ENCODE measurements around the gene TRAF6.
"Not testable (repeated sequence)": the region's sequence is repeated elsewhere in the genome, so short reads cannot be mapped to it uniquely, and the experiment has no call there.

DNA sequence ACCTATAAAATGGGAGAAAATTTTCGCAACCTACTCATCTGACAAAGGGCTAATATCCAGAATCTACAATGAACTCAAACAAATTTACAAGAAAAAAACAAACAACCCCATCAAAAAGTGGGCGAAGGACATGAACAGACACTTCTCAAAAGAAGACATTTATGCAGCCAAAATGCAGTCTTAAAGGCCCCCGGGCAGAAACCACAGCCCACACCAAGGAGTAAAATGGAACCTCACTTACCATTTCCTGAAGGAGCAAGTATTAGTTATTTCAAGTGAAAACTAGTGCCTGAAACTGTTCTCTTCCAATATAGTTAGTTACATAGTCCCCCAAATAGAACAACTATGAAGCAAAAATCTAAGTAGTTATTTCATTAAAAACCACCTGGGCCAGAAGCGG, 27.0 kb downstream of the TRAF6 start:
- not testable (repeated sequence) for TF ChIP-seq EZH2phosphoT487 (IDR thresholded peaks at IDR 0.05; ENCODE audit: borderline replicate concordance, low read length); CTCF (conservative IDR thresholded peaks at IDR 0.05; ENCODE audit: low read depth, low read length); EZH2 (IDR thresholded peaks at IDR 0.05; ENCODE audit: low read length, unreplicated experiment)

Measured in PC-3 (cell line).